GM18517 (cell line): ENCODE data around the gene RP9.
A peak's percentile ranks its signal among the peaks of the same experiment; 100 is the strongest.

Source experiments
- ATAC-seq: cut with Tn5 transposase; IDR thresholded peaks from one replicate; pipeline ENCODE4 v1.9.1; 2021; ENCODE audit warnings: mild to moderate bottlenecking, moderate library complexity; ENCODE audit not compliant: unreplicated experiment

The RP9 gene

DNA sequence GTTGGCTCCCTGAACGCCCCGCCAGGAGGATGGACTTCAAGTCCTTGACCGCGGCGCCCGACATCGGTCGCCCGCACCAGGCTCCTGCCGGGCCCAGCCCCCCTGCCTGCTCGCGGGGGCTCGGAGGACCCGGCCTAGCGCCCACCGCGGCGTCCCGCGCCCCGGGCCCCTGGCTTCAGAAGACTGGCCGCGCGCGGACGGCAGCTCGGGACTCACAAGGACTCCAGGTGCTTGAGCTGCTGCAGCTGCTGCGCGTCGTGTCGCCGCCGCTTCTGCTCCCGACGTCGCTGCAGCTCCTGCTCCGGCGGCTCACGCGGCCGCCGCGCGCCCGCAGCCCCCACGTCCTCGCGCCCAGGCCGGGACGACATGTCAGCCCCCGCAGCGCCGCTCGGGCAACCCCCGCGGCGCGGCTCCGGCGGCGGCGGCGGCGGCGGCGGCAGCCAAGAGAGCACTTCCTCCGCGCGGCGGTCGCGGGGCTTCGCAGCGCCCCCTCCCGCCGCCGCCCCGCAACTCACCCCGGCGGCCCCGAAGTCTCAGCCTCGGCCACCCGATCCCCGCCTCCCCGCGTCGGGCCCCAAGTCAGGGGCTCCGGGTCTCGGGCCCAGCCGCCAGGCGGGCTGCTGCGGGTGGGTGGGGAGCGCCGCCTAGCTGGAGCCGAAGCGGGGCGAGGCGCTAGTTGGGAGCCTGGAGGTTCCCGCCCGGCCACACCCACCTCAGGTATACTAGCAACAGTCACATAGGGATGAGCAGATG is at the start of gene RP9:
Gene RP9, minus strand, starts transcription at position 400 of the 753 bp plus-strand sequence. Its CDS starts 32 bp downstream, at position 368.
- peak; percentile 78 for ATAC-seq

GRCh38 chr7:33157781-33158180 is 48.6 kb upstream of the RP9 start:
- ATAC-seq = no peak

DNA sequence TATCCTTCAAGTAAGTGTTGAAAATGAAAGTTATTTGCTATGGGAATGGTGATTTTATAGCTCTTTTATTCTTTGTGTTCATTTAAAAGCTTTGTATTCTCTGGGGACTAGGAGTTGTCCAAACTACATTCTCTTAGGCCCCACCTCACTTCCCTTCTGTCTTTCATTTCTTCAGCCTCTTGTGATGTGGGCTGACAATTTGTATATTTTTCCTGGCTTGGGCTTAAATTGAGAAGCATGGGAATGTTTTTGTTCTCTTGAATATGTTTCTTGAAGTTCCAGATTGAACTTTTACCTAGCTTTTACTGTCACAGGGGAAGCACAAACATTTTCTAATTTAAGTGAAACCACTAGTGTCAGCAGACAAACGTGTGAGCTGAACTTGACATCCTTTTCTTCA is 48.1 kb upstream of the RP9 start:
- no peak for ATAC-seq

GRCh38 chr7:33156441-33156840 is 47.2 kb upstream of the RP9 start:
- ATAC-seq = no peak

DNA sequence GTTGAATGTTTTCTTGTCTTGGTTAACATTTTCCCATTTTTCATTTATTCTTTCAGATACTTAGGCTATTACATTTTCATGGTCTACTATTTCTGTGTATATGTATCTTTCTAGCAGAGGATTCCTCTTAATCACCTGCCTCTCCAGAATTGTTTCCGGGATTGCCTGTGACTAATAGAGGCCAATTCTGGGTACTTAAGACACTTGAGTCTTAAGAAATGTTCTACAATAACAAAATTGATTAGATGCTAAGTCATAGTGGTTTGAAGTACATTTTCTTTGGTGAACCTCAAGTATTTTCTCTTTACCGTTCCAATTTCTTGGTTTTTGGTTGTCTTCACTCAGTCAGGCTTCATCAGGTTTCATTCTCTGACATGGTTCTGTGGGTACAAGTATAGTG is 46.6 kb upstream of the RP9 start:
- ATAC-seq = no peak

GRCh38 chr7:33152087-33152486 is 42.9 kb upstream of the RP9 start:
- ATAC-seq = no peak

- ATAC-seq = no peak
These were observed 36.0 kb upstream of the RP9 start for GRCh38 chr7:33145156-33145555.

- no peak for ATAC-seq
These were observed 35.0 kb upstream of the RP9 start for GRCh38 chr7:33143996-33144718.

- no peak for ATAC-seq
These were observed 33.4 kb upstream of the RP9 start for GRCh38 chr7:33142585-33142984.

GRCh38 chr7:33137103-33137502 is 27.9 kb upstream of the RP9 start:
- no peak for ATAC-seq

DNA sequence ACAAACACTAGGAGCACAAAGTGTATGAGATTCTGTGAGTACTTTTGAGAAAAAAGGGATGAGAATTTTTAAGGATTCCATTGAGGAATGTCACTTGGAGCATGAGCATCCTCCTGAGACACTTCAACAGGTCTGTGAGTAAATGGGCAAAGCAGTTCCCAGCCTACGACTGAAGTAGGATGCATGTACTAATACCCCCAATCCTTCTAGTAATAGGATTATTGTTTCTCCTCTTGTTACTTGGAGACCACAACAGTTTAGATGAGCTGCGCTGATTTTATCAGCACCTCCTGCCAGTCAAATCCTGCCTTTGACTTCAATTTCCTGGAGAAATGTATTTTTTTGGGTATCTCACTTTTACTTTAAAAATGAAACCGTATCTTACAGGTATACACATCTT is 21.0 kb upstream of the RP9 start:
- no peak for ATAC-seq

DNA sequence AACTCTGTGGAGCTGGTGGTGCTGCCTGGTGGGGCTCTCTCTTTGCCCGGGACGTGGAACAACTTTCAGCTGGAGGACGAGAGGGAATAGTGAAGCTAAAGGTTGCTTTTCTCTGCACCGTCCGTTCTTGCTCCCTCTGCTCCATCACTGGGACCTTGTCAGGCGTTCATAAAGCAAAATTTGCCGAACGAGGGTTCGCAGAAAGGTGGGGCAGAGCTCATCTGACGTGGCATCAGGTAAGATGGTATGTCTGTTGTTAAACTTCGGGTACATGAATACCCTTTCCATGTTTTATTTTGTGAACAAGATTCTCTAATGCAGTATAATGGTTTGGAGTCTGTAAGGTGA is 20.6 kb upstream of the RP9 start:
- no peak for ATAC-seq

GRCh38 chr7:33128990-33129805 is 20.0 kb upstream of the RP9 start, which contains the start of gene BBS9:
BBS9 (plus strand) TSS chr7:33129564; CDS start chr7:33146253, 16,689 bp downstream.
- ATAC-seq = peak; percentile 99

- no peak for ATAC-seq
These were observed 19.4 kb upstream of the RP9 start for GRCh38 chr7:33128631-33128989.

GRCh38 chr7:33127085-33127484 is 17.9 kb upstream of the RP9 start:
- no peak for ATAC-seq

DNA sequence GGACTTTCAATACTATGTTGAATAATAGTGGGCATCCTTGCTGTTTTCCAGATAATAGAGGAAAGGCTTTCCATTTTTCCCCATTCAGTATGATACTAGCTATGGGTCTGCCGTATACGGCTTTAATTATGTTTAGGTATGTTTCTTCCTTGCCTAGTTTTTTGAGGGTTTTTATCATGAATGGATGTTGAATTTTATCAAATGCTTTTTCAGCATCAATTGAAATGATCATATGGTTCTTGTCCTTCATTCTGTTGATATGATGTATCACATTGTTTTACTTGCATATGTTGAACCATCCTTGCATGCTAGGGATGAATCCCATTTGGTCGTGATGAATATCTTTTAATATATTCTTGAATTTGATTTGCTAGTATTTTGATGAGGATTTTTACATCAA is 9.2 kb upstream of the RP9 start:
- no peak for ATAC-seq

- ATAC-seq = no peak
These were observed 5.8 kb upstream of the RP9 start for GRCh38 chr7:33114976-33115375.

- no peak for ATAC-seq
These were observed 2.4 kb upstream of the RP9 start for GRCh38 chr7:33111614-33112013.

DNA sequence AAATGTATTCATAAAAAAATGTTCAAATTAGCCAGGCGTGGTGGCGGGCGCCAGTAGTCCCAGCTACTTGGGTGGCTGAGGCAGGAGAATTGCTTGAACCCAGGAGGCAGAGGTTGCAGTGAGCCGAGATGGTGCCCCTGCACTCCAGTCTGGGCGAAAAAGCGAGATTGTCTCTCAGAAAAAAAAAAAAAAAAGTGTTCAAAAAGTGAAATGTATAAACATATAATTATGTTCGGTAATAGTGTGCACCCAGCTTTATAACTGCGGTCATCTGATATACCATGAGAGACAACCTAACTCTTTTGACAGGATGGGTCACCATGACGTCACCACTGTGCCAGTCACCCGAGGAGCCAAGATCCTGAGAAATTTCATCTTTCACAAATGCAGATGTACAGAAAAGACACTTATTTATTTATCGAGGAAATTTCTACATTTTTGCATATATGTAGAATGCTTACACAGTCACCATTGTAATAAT is 594 bp upstream of the RP9 start:
- ATAC-seq = no peak

GRCh38 chr7:33108554-33109004 is 625 bp downstream of the RP9 start:
- peak; percentile 1 for ATAC-seq
